Measurements from ENCODE around the gene OLFM1.

OLFM1 gene

DNA sequence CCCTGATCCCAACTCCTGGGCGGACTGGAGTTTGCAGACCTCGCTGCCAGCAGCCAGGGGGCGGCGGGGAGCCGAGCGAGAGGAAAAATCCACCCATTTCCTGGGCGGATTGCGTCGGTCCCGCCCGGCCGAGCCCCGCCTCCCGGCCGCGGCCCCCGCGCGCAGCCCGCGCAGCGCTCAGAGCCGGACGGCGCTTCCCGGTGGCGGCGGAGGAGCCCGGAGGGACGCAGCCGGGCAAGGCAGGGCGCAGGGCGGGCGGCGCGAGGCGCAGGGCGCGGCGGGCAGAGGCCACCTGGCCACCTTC lies at the start of gene OLFM1:
Gene OLFM1, plus strand, starts transcription at position 180 of the 304 bp plus-strand sequence. CDS start 322 bp downstream, outside the sequence.
- Mint-ChIP-seq H3K4me3 (no peak within 1 kb of the TSS), H3K36me3 (no peaks in the 10 kb centered on the region), H3K27ac (no peak within 1 kb of the TSS), H3K9me3 (ENCODE audit: low read depth) (no peaks in the 10 kb centered on the region), H3K27me3 (peaks cover 25% of the 10 kb centered on the region), H3K4me1 (ENCODE audit: low read depth) (peaks cover 8% of the 10 kb centered on the region)

DNA sequence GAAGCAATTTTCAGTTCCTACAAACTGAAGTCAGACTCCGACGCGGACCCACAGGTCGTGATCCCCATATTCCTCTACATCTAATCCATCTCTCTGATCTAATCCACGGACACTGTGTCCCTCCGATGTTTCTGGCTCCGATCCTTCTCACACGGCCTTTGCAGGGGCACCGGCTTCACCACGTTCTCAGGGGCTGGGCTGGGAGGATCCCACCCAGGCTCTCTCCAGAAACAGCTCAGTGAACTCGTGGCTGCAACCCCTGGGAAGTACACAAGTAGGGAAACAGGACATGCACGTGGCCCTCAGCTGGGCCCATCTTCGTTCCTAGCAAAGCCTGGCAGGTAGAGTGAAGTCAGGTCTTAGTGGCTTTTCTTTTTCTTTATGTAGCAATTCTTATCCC lies 49.1 kb upstream of the OLFM1 start:
- Mint-ChIP-seq H3K9me3 (ENCODE audit: low read depth) (no peaks in the 10 kb centered on the region), H3K27me3 (peaks cover 4% of the 10 kb centered on the region), H3K4me3 (no peak overlapping the region), H3K4me1 (ENCODE audit: low read depth) (no peaks in the 10 kb centered on the region), H3K36me3 (no peaks in the 10 kb centered on the region), H3K27ac (no peak overlapping the region)

DNA sequence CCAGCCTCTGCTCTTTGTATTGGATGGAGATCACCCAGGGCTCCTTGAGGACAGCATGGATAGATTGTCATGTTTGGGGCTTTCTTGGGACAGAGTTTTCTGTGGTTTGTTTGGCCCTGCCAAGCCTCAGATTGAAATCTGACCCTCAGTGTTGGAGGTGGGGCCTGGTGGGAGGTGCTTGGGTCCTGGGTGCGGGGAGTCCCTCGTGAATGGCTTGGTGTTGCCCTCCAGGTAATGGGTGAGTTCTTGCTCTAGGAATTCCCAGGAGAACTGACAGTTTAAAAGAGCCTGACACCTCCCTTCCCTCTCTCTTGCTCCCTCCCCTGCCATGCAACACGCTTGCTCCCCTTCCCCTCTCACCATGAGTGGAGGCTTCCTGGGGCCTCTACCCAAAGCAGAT lies 48.6 kb upstream of the OLFM1 start:
- Mint-ChIP-seq H3K27me3 (peaks cover 4% of the 10 kb centered on the region), H3K27ac (no peak overlapping the region), H3K4me1 (ENCODE audit: low read depth) (no peaks in the 10 kb centered on the region), H3K36me3 (no peaks in the 10 kb centered on the region), H3K9me3 (ENCODE audit: low read depth) (no peaks in the 10 kb centered on the region), H3K4me3 (no peak overlapping the region)

DNA sequence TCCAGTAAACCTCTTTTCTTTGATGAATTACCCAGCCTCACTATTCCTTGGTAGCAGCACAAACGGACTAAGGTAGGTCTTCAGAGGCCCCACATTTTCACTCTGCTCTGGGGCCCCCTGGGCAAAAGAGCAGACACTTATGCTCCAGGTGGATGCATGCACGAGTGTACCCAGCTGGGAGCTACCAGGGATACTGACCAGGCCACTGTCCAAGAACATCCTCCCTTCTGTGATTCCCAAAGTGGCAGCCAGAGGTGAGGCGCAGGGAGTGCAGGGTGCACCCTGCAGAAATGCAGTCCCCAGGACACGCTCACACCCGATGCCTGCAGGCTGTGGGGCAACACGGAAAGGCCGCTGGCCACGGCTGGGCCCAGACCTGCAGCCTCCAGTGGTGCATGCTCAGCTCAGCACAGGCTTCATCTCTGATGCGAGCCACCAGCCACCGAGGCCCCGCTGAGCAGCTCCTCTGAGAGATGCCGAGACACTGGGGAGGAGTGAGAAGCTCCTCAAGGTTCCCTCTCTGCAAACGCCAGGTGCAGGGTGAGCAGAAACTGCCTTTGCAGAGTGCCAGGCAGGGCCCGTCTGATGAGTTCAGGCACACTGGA lies 48.1 kb upstream of the OLFM1 start:
- H3K4me3 Mint-ChIP-seq = no peak overlapping the region
- H3K9me3 Mint-ChIP-seq (ENCODE audit: low read depth) = no peaks in the 10 kb centered on the region
- H3K27ac Mint-ChIP-seq = no peak overlapping the region

DNA sequence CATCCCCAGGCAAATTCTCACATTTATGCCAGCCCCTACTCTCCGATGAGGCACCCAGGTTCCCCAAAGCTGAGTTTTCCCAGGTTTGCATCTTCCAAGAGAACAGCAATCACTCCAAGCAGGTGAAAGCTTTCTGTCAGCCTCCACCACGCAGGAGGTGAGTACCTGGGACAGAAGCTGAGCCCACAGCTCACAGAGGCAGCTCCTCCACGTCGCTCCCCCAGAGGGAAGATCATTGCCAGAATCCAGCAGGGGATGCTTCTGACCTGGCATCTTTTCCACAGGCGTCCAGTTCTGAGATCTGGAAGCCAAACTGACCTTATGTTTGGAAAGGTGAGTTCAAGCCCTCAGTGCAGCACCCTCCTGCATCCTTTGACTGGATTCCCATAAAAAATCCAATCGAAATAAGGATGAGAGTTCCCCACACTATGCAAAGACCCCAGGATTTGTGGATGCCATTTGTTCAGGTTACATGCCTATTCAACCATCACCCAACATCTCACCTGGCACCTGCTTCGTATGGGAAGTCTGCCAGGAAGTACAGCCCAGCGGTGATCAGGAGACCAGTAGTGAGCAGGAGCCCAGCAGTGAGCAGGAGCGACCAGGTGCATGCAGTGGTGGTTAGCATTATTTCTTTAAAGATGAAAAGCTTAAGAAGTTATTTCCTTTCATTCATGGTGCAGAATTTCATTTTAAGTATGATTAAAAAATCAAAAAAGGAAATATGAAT lies 47.4 kb upstream of the OLFM1 start:
- H3K4me3 Mint-ChIP-seq = no peak overlapping the region
- no peaks in the 10 kb centered on the region for H3K4me1 Mint-ChIP-seq (ENCODE audit: low read depth)
- H3K27me3 Mint-ChIP-seq = peaks cover 6% of the 10 kb centered on the region
- no peaks in the 10 kb centered on the region for H3K9me3 Mint-ChIP-seq (ENCODE audit: low read depth)
- no peaks in the 10 kb centered on the region for H3K36me3 Mint-ChIP-seq
- no peak overlapping the region for H3K27ac Mint-ChIP-seq

More for the DNA sequence above, 48.1 kb upstream of the OLFM1 start:
- Mint-ChIP-seq H3K4me1 (ENCODE audit: low read depth) (no peaks in the 10 kb centered on the region), H3K27me3 (peaks cover 6% of the 10 kb centered on the region), H3K36me3 (no peaks in the 10 kb centered on the region)

DNA sequence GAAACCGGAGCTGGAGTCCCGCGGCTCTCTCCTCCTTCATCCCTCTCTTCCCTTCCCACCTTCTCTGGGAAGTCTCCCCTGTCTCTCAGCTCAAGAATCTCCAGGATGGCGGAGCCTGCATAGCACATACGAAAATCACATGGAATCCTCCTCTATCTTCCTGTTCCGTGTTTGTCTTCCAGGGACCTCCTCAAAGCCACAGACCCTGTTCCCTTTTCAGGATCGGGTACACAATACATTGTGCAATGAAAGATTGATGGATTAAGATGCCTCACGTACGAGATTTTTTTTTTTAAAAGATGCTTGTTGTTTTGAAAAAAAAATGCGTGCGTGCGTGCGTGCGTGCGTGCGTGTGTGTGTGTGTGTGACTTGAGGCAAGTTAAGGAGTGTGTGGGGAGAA lies 46.6 kb upstream of the OLFM1 start:
- Mint-ChIP-seq H3K36me3 (no peaks in the 10 kb centered on the region), H3K27me3 (peaks cover 6% of the 10 kb centered on the region), H3K27ac (no peak overlapping the region), H3K9me3 (ENCODE audit: low read depth) (no peaks in the 10 kb centered on the region), H3K4me3 (no peak overlapping the region), H3K4me1 (ENCODE audit: low read depth) (no peaks in the 10 kb centered on the region)

DNA sequence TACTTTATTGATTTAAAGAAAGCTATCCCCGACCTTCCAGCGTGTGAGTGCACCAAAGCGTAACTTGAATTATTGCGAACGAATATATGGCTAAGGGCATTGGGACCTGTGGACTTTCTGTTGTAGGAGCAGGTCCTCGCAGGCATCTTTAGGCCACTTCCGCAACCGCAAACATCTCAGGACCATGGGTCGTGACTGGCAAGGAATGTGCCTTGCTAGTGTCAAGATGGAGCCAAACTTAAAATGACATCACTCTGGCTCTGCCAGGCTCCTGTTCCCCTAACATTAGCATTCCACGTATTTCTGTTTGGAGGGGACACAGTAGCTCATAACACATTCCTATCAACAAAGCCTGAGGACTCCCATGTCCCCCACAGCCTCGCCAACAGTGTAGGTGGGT lies 44.1 kb upstream of the OLFM1 start:
- Mint-ChIP-seq H3K27me3 (peaks cover 7% of the 10 kb centered on the region), H3K4me1 (ENCODE audit: low read depth) (no peaks in the 10 kb centered on the region), H3K4me3 (no peak overlapping the region), H3K27ac (no peak overlapping the region), H3K36me3 (no peaks in the 10 kb centered on the region), H3K9me3 (ENCODE audit: low read depth) (no peaks in the 10 kb centered on the region)

DNA sequence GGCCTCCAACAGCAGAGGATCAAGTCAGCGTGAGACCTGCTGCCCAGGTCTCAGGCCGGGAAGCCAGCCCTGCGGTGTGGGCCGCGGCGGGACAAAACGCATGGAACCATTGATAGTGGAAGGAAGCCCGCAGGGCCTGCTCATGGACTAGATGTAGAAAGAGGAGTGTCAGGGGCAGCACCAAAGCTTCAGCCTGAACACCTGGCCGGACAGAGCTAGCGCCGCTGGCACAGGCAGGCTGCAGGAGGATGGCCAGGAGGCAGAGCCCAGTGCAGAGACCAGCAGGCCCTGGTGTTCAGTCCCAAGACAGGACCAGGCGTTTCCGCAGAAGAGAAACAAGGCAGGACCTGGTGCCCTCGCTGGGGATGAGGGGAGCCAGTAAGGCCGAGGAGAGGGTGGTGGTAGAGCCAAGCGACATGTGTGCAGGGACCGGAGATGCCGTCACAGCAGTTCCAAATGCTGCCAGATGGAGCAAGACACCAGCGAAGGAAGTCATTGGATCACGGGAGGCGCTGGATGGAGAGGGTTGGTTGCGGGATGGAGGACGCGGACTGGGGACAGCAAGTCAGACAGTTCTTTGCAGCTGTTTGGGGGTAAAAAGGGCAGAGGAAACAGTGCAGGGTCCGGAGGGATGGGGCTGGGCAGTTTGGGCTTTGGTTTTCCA lies 42.1 kb upstream of the OLFM1 start:
- no peak overlapping the region for H3K4me3 Mint-ChIP-seq
- no peaks in the 10 kb centered on the region for H3K4me1 Mint-ChIP-seq (ENCODE audit: low read depth)
- H3K27ac Mint-ChIP-seq = no peak overlapping the region
- H3K36me3 Mint-ChIP-seq = no peaks in the 10 kb centered on the region
- no peaks in the 10 kb centered on the region for H3K9me3 Mint-ChIP-seq (ENCODE audit: low read depth)
- H3K27me3 Mint-ChIP-seq = peaks cover 6% of the 10 kb centered on the region

DNA sequence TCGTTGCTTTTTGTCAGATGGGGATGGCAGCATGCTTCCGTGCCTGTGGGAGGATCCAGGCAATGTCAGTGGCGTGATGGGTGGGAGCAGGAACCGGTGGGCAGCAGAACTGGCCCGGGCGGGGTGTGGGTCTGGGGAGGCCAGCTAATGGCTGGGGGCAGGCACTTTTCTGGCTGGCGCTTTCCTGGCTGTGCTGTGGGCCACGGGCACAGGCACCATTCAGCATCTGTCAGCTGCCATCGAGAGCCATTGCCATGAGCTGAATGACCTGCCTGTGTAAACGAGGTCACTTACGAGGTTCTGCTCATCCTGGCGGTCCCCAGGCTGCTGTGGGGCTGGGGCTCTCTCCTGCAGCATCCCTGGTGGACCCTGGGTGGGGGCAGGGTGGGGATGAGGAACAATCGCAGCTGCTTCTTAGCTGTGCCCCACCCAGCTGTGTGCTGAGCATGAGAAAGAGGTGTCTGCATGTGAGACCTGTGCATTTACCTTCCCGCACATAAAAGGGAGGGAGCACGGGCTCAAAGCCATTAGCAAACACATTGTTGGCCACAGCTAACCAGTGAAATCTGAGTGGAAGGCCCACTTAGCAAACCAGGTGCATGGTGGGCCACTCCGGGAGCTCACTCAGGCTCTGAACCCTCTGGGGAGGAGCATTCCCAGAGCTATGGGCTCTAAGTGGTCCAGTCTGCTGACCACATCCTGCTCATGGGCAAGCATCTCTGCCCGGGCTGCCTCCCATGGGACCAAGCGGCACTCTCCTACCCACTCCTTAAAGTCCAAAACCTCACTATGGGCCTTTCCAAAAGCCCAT lies 41.3 kb upstream of the OLFM1 start:
- Mint-ChIP-seq H3K4me3 (no peak overlapping the region), H3K27me3 (peaks cover 10% of the 10 kb centered on the region), H3K27ac (no peak overlapping the region), H3K9me3 (ENCODE audit: low read depth) (no peaks in the 10 kb centered on the region), H3K36me3 (no peaks in the 10 kb centered on the region), H3K4me1 (ENCODE audit: low read depth) (no peaks in the 10 kb centered on the region)

DNA sequence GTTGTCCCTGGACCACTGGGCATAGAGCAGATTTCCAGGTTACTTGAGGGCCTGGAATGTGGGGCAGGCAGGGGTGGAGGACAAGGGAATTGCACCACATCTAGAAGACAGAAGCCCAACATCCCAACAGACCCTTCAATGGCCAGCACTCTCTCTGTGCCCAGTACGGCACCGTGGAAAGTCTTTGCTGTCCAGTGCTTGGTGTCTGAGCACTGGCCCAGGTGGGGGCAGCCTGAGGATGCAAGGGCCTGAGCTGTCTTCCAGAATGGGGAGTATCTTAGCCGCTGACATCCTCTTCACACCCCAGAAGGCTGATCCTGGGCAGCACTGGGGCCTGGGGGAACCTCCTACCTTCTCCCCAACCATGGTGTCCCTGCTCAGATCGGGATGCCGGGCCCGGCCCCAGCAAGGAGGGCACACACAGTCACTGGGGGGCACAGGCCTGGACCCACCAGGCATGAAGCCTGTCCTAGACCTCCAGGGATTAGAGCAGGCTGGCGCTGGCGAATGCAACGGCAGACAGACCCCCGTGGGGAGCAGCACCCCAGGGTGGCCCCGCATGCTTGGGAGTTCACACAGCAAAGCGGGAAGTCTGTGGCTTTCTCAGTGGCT lies 40.6 kb upstream of the OLFM1 start:
- H3K27ac Mint-ChIP-seq = no peak overlapping the region
- H3K9me3 Mint-ChIP-seq (ENCODE audit: low read depth) = no peaks in the 10 kb centered on the region
- H3K4me3 Mint-ChIP-seq = no peak overlapping the region
- H3K27me3 Mint-ChIP-seq = peaks cover 14% of the 10 kb centered on the region
- no peaks in the 10 kb centered on the region for H3K36me3 Mint-ChIP-seq
- H3K4me1 Mint-ChIP-seq (ENCODE audit: low read depth) = no peaks in the 10 kb centered on the region

DNA sequence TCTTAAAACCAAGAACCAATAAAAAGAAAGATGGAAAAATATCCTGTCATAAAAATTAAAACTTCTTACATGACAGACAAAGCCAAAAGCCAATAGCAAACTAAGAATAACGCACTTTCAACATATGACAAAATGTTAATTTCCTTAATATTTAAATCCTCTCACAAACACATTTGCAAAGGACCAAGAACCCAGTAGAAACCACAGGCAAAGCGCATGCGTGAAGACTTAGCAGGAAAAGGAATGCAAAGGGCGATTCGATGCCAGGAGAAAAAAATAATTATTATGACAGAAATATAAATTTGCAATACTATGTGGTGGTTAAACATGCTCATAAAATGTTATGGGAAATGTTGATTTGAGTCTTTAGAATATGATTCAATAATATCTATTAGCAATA lies 39.9 kb upstream of the OLFM1 start:
- H3K27me3 Mint-ChIP-seq = peaks cover 14% of the 10 kb centered on the region
- H3K4me1 Mint-ChIP-seq (ENCODE audit: low read depth) = no peaks in the 10 kb centered on the region
- no peak overlapping the region for H3K4me3 Mint-ChIP-seq
- H3K27ac Mint-ChIP-seq = no peak overlapping the region
- no peaks in the 10 kb centered on the region for H3K9me3 Mint-ChIP-seq (ENCODE audit: low read depth)
- no peaks in the 10 kb centered on the region for H3K36me3 Mint-ChIP-seq

DNA sequence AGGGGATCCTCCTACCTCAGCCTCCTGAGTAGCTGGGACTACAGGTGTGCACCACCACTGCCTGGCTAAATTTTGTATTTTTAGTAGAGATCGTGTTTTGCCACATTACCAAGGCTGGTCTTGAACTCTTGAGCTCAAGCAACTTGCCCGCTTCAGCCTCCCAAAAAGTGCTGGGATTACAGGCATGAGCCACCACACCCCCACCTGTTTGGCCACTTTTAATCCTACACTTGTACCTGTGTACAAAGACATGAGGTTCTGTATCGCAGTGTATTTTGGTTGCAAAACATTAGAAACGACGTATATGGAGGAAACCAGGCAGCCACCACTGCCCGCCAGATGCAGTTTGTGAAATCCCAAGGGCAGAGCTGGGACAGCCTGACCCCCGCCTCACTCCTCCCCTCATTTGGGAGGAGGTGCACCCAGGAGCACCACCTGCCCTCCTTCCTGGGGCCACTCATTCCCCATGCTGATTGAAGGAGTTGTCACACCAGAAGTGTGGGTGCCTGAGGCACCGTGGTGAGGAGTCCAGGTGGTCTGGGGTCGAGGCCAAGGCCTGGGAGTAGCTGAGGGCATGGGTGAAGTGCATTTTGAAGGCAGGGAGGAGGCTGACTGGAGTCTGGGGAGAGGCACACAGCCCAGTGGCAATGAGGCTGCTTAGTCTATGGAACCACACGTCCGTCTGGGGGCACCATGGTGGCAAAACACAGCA lies 39.3 kb upstream of the OLFM1 start:
- no peaks in the 10 kb centered on the region for H3K9me3 Mint-ChIP-seq (ENCODE audit: low read depth)
- no peaks in the 10 kb centered on the region for H3K4me1 Mint-ChIP-seq (ENCODE audit: low read depth)
- H3K36me3 Mint-ChIP-seq = no peaks in the 10 kb centered on the region
- no peak overlapping the region for H3K27ac Mint-ChIP-seq
- no peak overlapping the region for H3K4me3 Mint-ChIP-seq
- peaks cover 14% of the 10 kb centered on the region for H3K27me3 Mint-ChIP-seq

DNA sequence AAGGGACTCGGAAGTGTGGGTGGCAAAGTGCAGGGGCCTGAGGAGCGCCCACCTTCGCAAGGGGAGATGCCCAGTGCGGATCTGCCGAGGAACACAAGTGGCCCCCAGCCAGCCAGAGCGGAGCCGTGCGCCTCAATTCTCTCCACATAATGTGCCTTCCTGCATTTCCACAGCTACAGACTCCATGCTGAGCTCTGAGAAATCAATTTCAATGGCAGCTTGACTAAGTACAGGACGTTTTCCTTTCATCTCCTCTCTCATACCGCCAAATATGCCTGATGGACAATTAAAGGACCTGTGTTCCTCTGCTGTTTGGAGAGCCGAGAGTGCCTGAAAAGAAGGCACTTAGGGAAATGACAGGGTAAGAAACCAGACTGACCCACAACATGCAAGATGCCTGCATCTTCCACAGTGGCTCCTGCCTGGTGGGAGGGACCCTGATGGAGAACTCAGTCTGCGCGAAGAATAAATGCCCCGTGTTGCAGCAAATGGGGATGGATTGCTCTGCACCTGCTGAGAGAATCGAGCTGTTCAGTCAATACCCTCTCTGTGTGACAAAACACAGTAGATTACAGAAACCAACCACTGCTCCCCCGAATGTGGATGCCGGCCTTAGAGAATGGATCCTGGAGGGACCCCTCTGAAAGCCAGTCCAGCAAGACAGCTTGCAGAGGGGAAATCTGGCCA lies 38.6 kb upstream of the OLFM1 start:
- no peak overlapping the region for H3K4me3 Mint-ChIP-seq
- H3K27me3 Mint-ChIP-seq = peaks cover 14% of the 10 kb centered on the region
- H3K9me3 Mint-ChIP-seq (ENCODE audit: low read depth) = no peaks in the 10 kb centered on the region

DNA sequence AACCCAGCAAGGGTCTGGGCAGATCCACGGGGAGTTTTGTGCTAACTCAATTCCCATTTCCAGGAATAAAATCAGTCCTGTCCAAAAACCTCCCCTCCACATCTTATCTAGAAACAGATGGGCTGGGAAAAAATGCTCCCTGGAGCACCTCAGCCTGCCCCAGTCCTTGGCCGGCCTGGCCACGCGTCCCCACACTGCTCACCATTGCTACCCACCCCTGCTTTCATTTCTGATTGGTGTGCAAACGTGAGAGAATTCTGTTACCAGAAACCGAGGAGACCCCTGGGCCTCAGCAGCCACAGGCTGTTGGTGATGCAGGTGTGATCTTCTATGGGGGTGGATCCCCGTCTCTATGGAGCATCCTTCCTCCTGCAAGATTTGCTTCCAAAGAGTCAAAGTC lies 38.0 kb upstream of the OLFM1 start:
- Mint-ChIP-seq H3K4me1 (ENCODE audit: low read depth) (no peaks in the 10 kb centered on the region), H3K27ac (no peak overlapping the region), H3K9me3 (ENCODE audit: low read depth) (no peaks in the 10 kb centered on the region), H3K36me3 (no peaks in the 10 kb centered on the region), H3K4me3 (no peak overlapping the region), H3K27me3 (peaks cover 18% of the 10 kb centered on the region)

More for the DNA sequence above, 38.6 kb upstream of the OLFM1 start:
- Mint-ChIP-seq H3K36me3 (no peaks in the 10 kb centered on the region), H3K27ac (no peak overlapping the region), H3K4me1 (ENCODE audit: low read depth) (no peaks in the 10 kb centered on the region)

Data from activated naive CD8-positive, alpha-beta T cell (primary cell).